Calu3 (cell line): ENCODE results near the gene CTNNBIP1. TPM values are rescaled to one million over a fixed set of nuclear protein-coding genes. Genes with fewer than 3 reads are reported as not detected.
"Not testable (repeated sequence)": the region's sequence is repeated elsewhere in the genome, so short reads cannot be mapped to it uniquely, and the experiment has no call there.

Experiments
- BruUV-seq: library from RNA; stranded (reverse); fragments of 400-500 nt; replicated peaks from 2 replicates; lab custom pipeline; 2021; lab: Mats Ljungman, UMichigan
- CTCF ChIA-PET: fragments of 300-600 bp; sonication (Branson Sonifier 250); formaldehyde crosslinking; loops from one replicate; lab custom pipeline; 2022; ENCODE audit warnings: antibody characterized with exemption; lab: Charles Lee
- DNase-seq: peaks from one replicate; pipeline ENCODE4 v3.0.0; 2022
- H3K27ac Mint-ChIP-seq: one replicate; pipeline ENCODE4 v1.8.0; 2022; ENCODE audit warnings: mixed read lengths; ENCODE audit not compliant: unreplicated experiment
- H3K27me3 Mint-ChIP-seq: one replicate; pipeline ENCODE4 v1.8.0; 2022; ENCODE audit warnings: mixed read lengths; ENCODE audit not compliant: unreplicated experiment
- H3K36me3 Mint-ChIP-seq: one replicate; pipeline ENCODE4 v1.8.0; 2022; ENCODE audit warnings: mild to moderate bottlenecking, moderate library complexity, mixed read lengths; ENCODE audit not compliant: insufficient read depth, unreplicated experiment
- H3K4me1 Mint-ChIP-seq: one replicate; pipeline ENCODE4 v1.8.0; 2022; ENCODE audit warnings: mild to moderate bottlenecking, low read depth, mixed read lengths; ENCODE audit not compliant: unreplicated experiment
- H3K4me3 Mint-ChIP-seq: one replicate; pipeline ENCODE4 v1.8.0; 2022; ENCODE audit warnings: mild to moderate bottlenecking, low read depth, moderate library complexity, mixed read lengths; ENCODE audit not compliant: unreplicated experiment
- H3K9me3 Mint-ChIP-seq: one replicate; pipeline ENCODE4 v1.8.0; 2022; ENCODE audit warnings: low read depth, mixed read lengths; ENCODE audit not compliant: unreplicated experiment
- intact Hi-C: fragments of 100-400 bp; cut with micrococcal nuclease; formaldehyde crosslinking; loops from one replicate; pipeline ENCODE4 v1.10.0; 2022; ENCODE audit not compliant: unreplicated experiment
- total RNA-seq: library from RNA; stranded (reverse); gene quantifications from 2 replicates; pipeline ENCODE4 v1.2.3, GENCODE V29; 2022
- TF ChIP-seq, protein P1 (sequence below): fragments of 200-600 bp; IDR thresholded peaks from one replicate; pipeline ENCODE4 v1.8.0; 2022; ENCODE audit warnings: antibody characterized with exemption; ENCODE audit not compliant: unreplicated experiment

The CTNNBIP1 gene
- total RNA-seq, 1 experiment from 2014 or later, result 11.8 TPM

- TF ChIP-seq, protein P1, sequence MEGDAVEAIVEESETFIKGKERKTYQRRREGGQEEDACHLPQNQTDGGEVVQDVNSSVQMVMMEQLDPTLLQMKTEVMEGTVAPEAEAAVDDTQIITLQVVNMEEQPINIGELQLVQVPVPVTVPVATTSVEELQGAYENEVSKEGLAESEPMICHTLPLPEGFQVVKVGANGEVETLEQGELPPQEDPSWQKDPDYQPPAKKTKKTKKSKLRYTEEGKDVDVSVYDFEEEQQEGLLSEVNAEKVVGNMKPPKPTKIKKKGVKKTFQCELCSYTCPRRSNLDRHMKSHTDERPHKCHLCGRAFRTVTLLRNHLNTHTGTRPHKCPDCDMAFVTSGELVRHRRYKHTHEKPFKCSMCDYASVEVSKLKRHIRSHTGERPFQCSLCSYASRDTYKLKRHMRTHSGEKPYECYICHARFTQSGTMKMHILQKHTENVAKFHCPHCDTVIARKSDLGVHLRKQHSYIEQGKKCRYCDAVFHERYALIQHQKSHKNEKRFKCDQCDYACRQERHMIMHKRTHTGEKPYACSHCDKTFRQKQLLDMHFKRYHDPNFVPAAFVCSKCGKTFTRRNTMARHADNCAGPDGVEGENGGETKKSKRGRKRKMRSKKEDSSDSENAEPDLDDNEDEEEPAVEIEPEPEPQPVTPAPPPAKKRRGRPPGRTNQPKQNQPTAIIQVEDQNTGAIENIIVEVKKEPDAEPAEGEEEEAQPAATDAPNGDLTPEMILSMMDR, result no peak
- intact Hi-C loops, result no loop called here
- no peak for DNase-seq
- Mint-ChIP-seq H3K27ac (no peak overlapping the region), H3K4me3 (no peak overlapping the region), H3K9me3 (no peaks in the 10 kb centered on the region), H3K36me3 (peaks cover 4% of the 10 kb centered on the region), H3K27me3 (no peaks in the 10 kb centered on the region), H3K4me1 (peaks cover 9% of the 10 kb centered on the region)
- CTCF ChIA-PET, result no interaction called here
- BruUV-seq, result no TSS peak
Measured at GRCh38 chr1:9811239-9811966, 98.7 kb downstream of the CTNNBIP1 start.

- CTCF ChIA-PET, result no interaction called here
- no TSS peak for BruUV-seq
- H3K4me3 Mint-ChIP-seq, result no peak overlapping the region
- peaks cover 4% of the 10 kb centered on the region for H3K36me3 Mint-ChIP-seq
- H3K9me3 Mint-ChIP-seq, result no peaks in the 10 kb centered on the region
- DNase-seq, result no peak
- H3K4me1 Mint-ChIP-seq, result no peaks in the 10 kb centered on the region
- no peak overlapping the region for H3K27ac Mint-ChIP-seq
- TF ChIP-seq, protein P1, result no peak
- intact Hi-C loops, result no loop called here
- H3K27me3 Mint-ChIP-seq, result no peaks in the 10 kb centered on the region
Measured at GRCh38 chr1:9809100-9809510, 101.0 kb downstream of the CTNNBIP1 start.

- intact Hi-C loops, result no loop called here
- no peak overlapping the region for H3K27ac Mint-ChIP-seq
- H3K36me3 Mint-ChIP-seq, result peaks cover 4% of the 10 kb centered on the region
- DNase-seq, result no peak
- H3K4me1 Mint-ChIP-seq, result no peaks in the 10 kb centered on the region
- no peaks in the 10 kb centered on the region for H3K27me3 Mint-ChIP-seq
- H3K4me3 Mint-ChIP-seq, result no peak overlapping the region
- CTCF ChIA-PET, result interaction anchor here (0.6 kb wide), 1 partner anchor 94 kb away, joined by 3 read pairs; no protein-coding TSS in a partner anchor
- TF ChIP-seq, protein P1, result no peak
- no peaks in the 10 kb centered on the region for H3K9me3 Mint-ChIP-seq
- BruUV-seq, result no TSS peak
Measured at GRCh38 chr1:9808459-9808858, 101.6 kb downstream of the CTNNBIP1 start.

DNA sequence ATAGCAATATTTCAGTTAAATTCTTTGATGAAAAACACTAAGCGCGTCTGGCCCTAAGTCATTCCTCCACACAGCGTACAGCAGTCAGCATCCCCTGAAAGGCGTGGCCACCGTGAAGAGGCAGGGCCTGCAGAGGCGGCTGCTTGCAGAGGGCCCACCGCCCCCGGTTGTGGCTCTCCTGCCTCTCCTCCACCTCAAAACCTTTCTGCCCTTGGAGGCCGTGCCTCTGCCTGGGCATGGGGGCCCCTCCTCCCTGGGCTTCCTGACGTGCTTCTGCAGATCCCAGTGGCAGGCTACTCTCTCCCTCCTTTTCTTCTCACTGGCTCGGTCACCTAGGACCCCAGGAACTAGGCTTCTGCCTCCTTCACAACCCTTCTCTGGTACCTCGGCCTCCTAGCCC lies 102.5 kb downstream of the CTNNBIP1 start:
- H3K36me3 Mint-ChIP-seq, result peaks cover 4% of the 10 kb centered on the region
- no TSS peak for BruUV-seq
- intact Hi-C loops, result no loop called here
- no peak for DNase-seq
- H3K4me1 Mint-ChIP-seq, result no peaks in the 10 kb centered on the region
- H3K4me3 Mint-ChIP-seq, result no peak overlapping the region
- no peak overlapping the region for H3K27ac Mint-ChIP-seq
- H3K9me3 Mint-ChIP-seq, result no peaks in the 10 kb centered on the region
- no peaks in the 10 kb centered on the region for H3K27me3 Mint-ChIP-seq
- TF ChIP-seq, protein P1, result no peak
- CTCF ChIA-PET, result no interaction called here

DNA sequence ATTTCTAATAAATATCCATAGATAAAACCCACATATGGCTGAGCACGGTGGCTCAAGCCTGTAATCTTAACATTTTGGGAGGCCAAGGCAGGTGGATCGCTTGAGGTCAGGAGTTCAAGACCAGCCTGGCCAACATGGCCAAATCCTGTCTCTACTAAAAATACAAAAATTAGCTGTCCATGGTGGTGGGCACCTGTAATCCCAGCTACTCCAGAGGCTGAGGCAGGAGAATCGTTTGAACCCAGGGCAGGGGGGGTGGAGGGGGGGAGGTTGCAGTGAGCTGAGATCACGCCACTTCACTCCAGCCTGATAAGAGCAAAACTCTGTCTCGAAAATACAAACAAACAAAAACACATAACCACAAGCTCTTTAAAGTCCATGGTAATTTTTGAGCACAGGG lies 104.1 kb downstream of the CTNNBIP1 start:
- CTCF ChIA-PET, result interaction anchor here (0.7 kb wide), 1 partner anchor 81 kb away, joined by 6 read pairs; no protein-coding TSS in a partner anchor
- BruUV-seq, H3K4me1 Mint-ChIP-seq: not testable (repeated sequence)

More for the DNA sequence above, 104.1 kb downstream of the CTNNBIP1 start:
- H3K27ac Mint-ChIP-seq, H3K27me3 Mint-ChIP-seq, H3K4me3 Mint-ChIP-seq, DNase-seq, H3K9me3 Mint-ChIP-seq, H3K36me3 Mint-ChIP-seq, intact Hi-C loops: not testable (repeated sequence)
